ENCODE measurements around the gene LUC7L3.

LUC7L3 gene

GRCh38 chr17:50707289-50708049 is 11.9 kb upstream of the LUC7L3 start, which contains the start of gene ANKRD40:
TSS of gene ANKRD40 (minus strand) at chr17:50707914. CDS start at chr17:50707654, 260 bp downstream.
- Histone ChIP-seq H3K4me3 (ENCODE audit: low read depth, low read length) (peak within 1 kb of the TSS; percentile 89), H3K27ac (ENCODE audit: extremely low read depth, low read depth, low read length) (peak within 1 kb of the TSS; percentile 99), H3K36me3 (ENCODE audit: control insufficient read depth in 2 of 2, insufficient read depth in 1 of 2, low read length in 2 of 2) (peaks cover 21 to 31% of the 10 kb centered on the region in 2 experiments; a peak in 2 of 3 replicates), H3K9me3 (ENCODE audit: control insufficient read depth, insufficient read depth, low read depth, low read length) (no peaks in the 10 kb centered on the region), H3K4me1 (ENCODE audit: control insufficient read depth, insufficient read depth, low read length) (peaks cover 9% of the 10 kb centered on the region)
- CTCF ChIA-PET: interaction anchor here (0.6 to 3.5 kb wide), 4 partner anchors 12 to 158 kb away, joined by 3 to 27 read pairs (median 8); no protein-coding TSS in a partner anchor
- POLR2A ChIA-PET: interaction anchor here (0.6 to 4.6 kb wide), 10 partner anchors 12 to 446 kb away, joined by 3 to 46 read pairs (median 4); partner anchors contain the start of genes LUC7L3, NME1 and TOB1
- TF ChIP-seq ZSCAN5A (tag by site-specific recombination; IDR thresholded peaks at IDR 0.05) (peak; percentile 93), ZNF660 (tag by site-specific recombination; IDR thresholded peaks at IDR 0.05) (peak; percentile 98), BCL11B (tag by site-specific recombination; IDR thresholded peaks at IDR 0.05; ENCODE audit: low read depth) (no peak), ZNF433 (tag by site-specific recombination; IDR thresholded peaks at IDR 0.05; ENCODE audit: low read depth) (no peak), ZNF335 (tag by site-specific recombination; conservative IDR thresholded peaks at IDR 0.05) (peak; percentile 94), ZNF394 (tag by site-specific recombination; IDR thresholded peaks at IDR 0.05; ENCODE audit: borderline replicate concordance) (peak; percentile 89), TCF7L2 (IDR thresholded peaks at IDR 0.05; ENCODE audit: borderline replicate concordance, low read depth, low read length) (no peak), ZNF580 (tag by site-specific recombination; IDR thresholded peaks at IDR 0.05) (peak; percentile 49; the same call in 1 of the 2 replicates), CTCF (tag by site-specific recombination; IDR thresholded peaks at IDR 0.05) (peak; percentile 28; the same call in 1 of the 2 replicates), ZNF202 (tag by site-specific recombination; IDR thresholded peaks at IDR 0.05; ENCODE audit: borderline replicate concordance) (no peak), RBAK (tag by site-specific recombination; IDR thresholded peaks at IDR 0.05) (no peak), ZBTB7A (tag by site-specific recombination; IDR thresholded peaks at IDR 0.05; ENCODE audit: low read depth) (peak; percentile 76), PATZ1 (tag by site-specific recombination; IDR thresholded peaks at IDR 0.05) (peak; percentile 77), REPIN1 (tag by site-specific recombination; IDR thresholded peaks at IDR 0.05; ENCODE audit: low read depth) (peak; percentile 79; the same call in 1 of the 2 replicates), ZNF792 (tag by site-specific recombination; IDR thresholded peaks at IDR 0.05) (peak; percentile 52; the same call in 1 of the 2 replicates), YY2 (tag by site-specific recombination; IDR thresholded peaks at IDR 0.05) (peak; percentile 75), ZFP69B (tag by site-specific recombination; IDR thresholded peaks at IDR 0.05) (peak; percentile 68), ZNF692 (tag by site-specific recombination; IDR thresholded peaks at IDR 0.05) (peak; percentile 49), IKZF3 (tag by site-specific recombination; IDR thresholded peaks at IDR 0.05) (peak; percentile 76), KLF16 (tag by site-specific recombination; IDR thresholded peaks at IDR 0.05) (peak; percentile 96), ZNF677 (tag by site-specific recombination; IDR thresholded peaks at IDR 0.05) (no peak), ZNF121 (tag by site-specific recombination; IDR thresholded peaks at IDR 0.05) (peak; percentile 54; the same call in 1 of the 2 replicates), ZBTB10 (tag by site-specific recombination; IDR thresholded peaks at IDR 0.05) (peak; percentile 89), ZNF501 (tag by site-specific recombination; IDR thresholded peaks at IDR 0.05) (peak; percentile 82), ZNF184 (tag by site-specific recombination; IDR thresholded peaks at IDR 0.05) (peak; percentile 73; the same call in 1 of the 2 replicates), ZBTB48 (tag by site-specific recombination; IDR thresholded peaks at IDR 0.05) (peak; percentile 68), ZBTB17 (tag by site-specific recombination; IDR thresholded peaks at IDR 0.05) (peak; percentile 18), EGR2 (tag by site-specific recombination; IDR thresholded peaks at IDR 0.05; ENCODE audit: low read depth) (peak; percentile 70)
